ENCODE results near the gene MYBPC1.
"Not testable (repeated sequence)": the region's sequence is repeated elsewhere in the genome, so short reads cannot be mapped to it uniquely, and the experiment has no call there.

The MYBPC1 gene

GRCh38 chr12:101594700-101595099, at the start of gene MYBPC1:
TSS of gene MYBPC1 (plus strand) at chr12:101594971. CDS start at chr12:101595071, 100 bp downstream.
- no peak for DNase-seq (ENCODE audit: extremely low read depth in 1 of 2, low read depth in 1 of 2)

GRCh38 chr12:101551362-101552114, 43.2 kb upstream of the MYBPC1 start:
- no peak for DNase-seq (ENCODE audit: extremely low read depth in 1 of 2, low read depth in 1 of 2)

- DNase-seq (ENCODE audit: extremely low read depth in 1 of 2, low read depth in 1 of 2), result no peak
These were observed 42.5 kb upstream of the MYBPC1 start for GRCh38 chr12:101552277-101552676.

GRCh38 chr12:101557094-101557493, 37.7 kb upstream of the MYBPC1 start:
- no peak for DNase-seq (ENCODE audit: extremely low read depth in 1 of 2, low read depth in 1 of 2)

- not testable (repeated sequence) for DNase-seq (ENCODE audit: extremely low read depth in 1 of 2, low read depth in 1 of 2)
These were observed 36.0 kb upstream of the MYBPC1 start for GRCh38 chr12:101558726-101559125.

GRCh38 chr12:101563212-101563611, 31.6 kb upstream of the MYBPC1 start:
- DNase-seq (ENCODE audit: extremely low read depth in 1 of 2, low read depth in 1 of 2), result no peak

- no peak for DNase-seq (ENCODE audit: extremely low read depth in 1 of 2, low read depth in 1 of 2)
These were observed 29.9 kb upstream of the MYBPC1 start for GRCh38 chr12:101564912-101565311.

- DNase-seq (ENCODE audit: extremely low read depth in 1 of 2, low read depth in 1 of 2), result no peak
These were observed 28.5 kb upstream of the MYBPC1 start for GRCh38 chr12:101566318-101566717.

- DNase-seq (ENCODE audit: extremely low read depth in 1 of 2, low read depth in 1 of 2), result no peak
These were observed 26.9 kb upstream of the MYBPC1 start for GRCh38 chr12:101567918-101568317.

- DNase-seq (ENCODE audit: extremely low read depth in 1 of 2, low read depth in 1 of 2), result no peak
These were observed 24.7 kb upstream of the MYBPC1 start for GRCh38 chr12:101570047-101570446.

- DNase-seq (ENCODE audit: extremely low read depth in 1 of 2, low read depth in 1 of 2), result no peak
These were observed 23.7 kb upstream of the MYBPC1 start for GRCh38 chr12:101571105-101571504.

GRCh38 chr12:101573743-101574142, 21.0 kb upstream of the MYBPC1 start:
- no peak for DNase-seq (ENCODE audit: extremely low read depth in 1 of 2, low read depth in 1 of 2)

GRCh38 chr12:101578417-101578816, 16.4 kb upstream of the MYBPC1 start:
- DNase-seq (ENCODE audit: extremely low read depth in 1 of 2, low read depth in 1 of 2), result no peak

- DNase-seq (ENCODE audit: extremely low read depth in 1 of 2, low read depth in 1 of 2), result no peak
These were observed 13.6 kb upstream of the MYBPC1 start for GRCh38 chr12:101581190-101581589.

GRCh38 chr12:101582937-101583336, 11.8 kb upstream of the MYBPC1 start:
- no peak for DNase-seq (ENCODE audit: extremely low read depth in 1 of 2, low read depth in 1 of 2)

GRCh38 chr12:101590383-101590782, 4.4 kb upstream of the MYBPC1 start:
- DNase-seq (ENCODE audit: extremely low read depth in 1 of 2, low read depth in 1 of 2), result no peak

GRCh38 chr12:101591781-101592180, 3.0 kb upstream of the MYBPC1 start:
- DNase-seq (ENCODE audit: extremely low read depth in 1 of 2, low read depth in 1 of 2), result no peak

GRCh38 chr12:101592448-101592847, 2.3 kb upstream of the MYBPC1 start:
- no peak for DNase-seq (ENCODE audit: extremely low read depth in 1 of 2, low read depth in 1 of 2)

- no peak for DNase-seq (ENCODE audit: extremely low read depth in 1 of 2, low read depth in 1 of 2)
These were observed 1.9 kb upstream of the MYBPC1 start for GRCh38 chr12:101592921-101593320.

- no peak for DNase-seq (ENCODE audit: extremely low read depth in 1 of 2, low read depth in 1 of 2)
These were observed 1.4 kb downstream of the MYBPC1 start for GRCh38 chr12:101596172-101596571.

GRCh38 chr12:101597164-101597563, 2.4 kb downstream of the MYBPC1 start:
- no peak for DNase-seq (ENCODE audit: extremely low read depth in 1 of 2, low read depth in 1 of 2)

- DNase-seq (ENCODE audit: extremely low read depth in 1 of 2, low read depth in 1 of 2), result no peak
These were observed 3.7 kb downstream of the MYBPC1 start for GRCh38 chr12:101598483-101598882.

GRCh38 chr12:101599311-101599710, 4.5 kb downstream of the MYBPC1 start:
- no peak for DNase-seq (ENCODE audit: extremely low read depth in 1 of 2, low read depth in 1 of 2)
